Raji (cell line): ENCODE results near the gene GPC6.

Source experiments
- POLR2A ChIP-seq: IDR thresholded peaks from 2 replicates; pipeline ENCODE4 v1.6.1; 2011; ENCODE audit warnings: low read depth, low read length, control low read depth; ENCODE audit not compliant: insufficient read depth

Gene GPC6

GRCh38 chr13:94139393-94139995 is 912.9 kb downstream of the GPC6 start:
- no peak for TF ChIP-seq POLR2A

GRCh38 chr13:94140027-94140426 is 913.4 kb downstream of the GPC6 start:
- no peak for TF ChIP-seq POLR2A

- TF ChIP-seq POLR2A, result no peak
Observed at GRCh38 chr13:94140511-94140910, 913.9 kb downstream of the GPC6 start.

- TF ChIP-seq POLR2A, result no peak
Observed at GRCh38 chr13:94143624-94144350, 917.2 kb downstream of the GPC6 start.

- TF ChIP-seq POLR2A, result no peak
Observed at GRCh38 chr13:94145966-94146365, 919.4 kb downstream of the GPC6 start.

GRCh38 chr13:94153586-94153985 is 927.0 kb downstream of the GPC6 start:
- TF ChIP-seq POLR2A, result no peak

- TF ChIP-seq POLR2A, result no peak
Observed at GRCh38 chr13:94154367-94154766, 927.8 kb downstream of the GPC6 start.

GRCh38 chr13:94157705-94158218 is 931.2 kb downstream of the GPC6 start:
- no peak for TF ChIP-seq POLR2A

GRCh38 chr13:94160875-94161274 is 934.3 kb downstream of the GPC6 start:
- no peak for TF ChIP-seq POLR2A

- TF ChIP-seq POLR2A, result no peak
Observed at GRCh38 chr13:94162289-94162688, 935.7 kb downstream of the GPC6 start.

- TF ChIP-seq POLR2A, result no peak
Observed at GRCh38 chr13:94163535-94163934, 936.9 kb downstream of the GPC6 start.

GRCh38 chr13:94168783-94169453 is 942.3 kb downstream of the GPC6 start:
- TF ChIP-seq POLR2A, result no peak

GRCh38 chr13:94169454-94170144 is 943.0 kb downstream of the GPC6 start:
- TF ChIP-seq POLR2A, result no peak

GRCh38 chr13:94170145-94170571 is 943.6 kb downstream of the GPC6 start:
- TF ChIP-seq POLR2A, result no peak

- TF ChIP-seq POLR2A, result no peak
Observed at GRCh38 chr13:94172416-94172815, 945.8 kb downstream of the GPC6 start.
